GM19397 (cell line): ENCODE measurements around the gene TBC1D3H.
"Not testable (repeated sequence)": the region's sequence is repeated elsewhere in the genome, so short reads cannot be mapped to it uniquely, and the experiment has no call there.

Experiments
- ATAC-seq: cut with Tn5 transposase; IDR thresholded peaks from one replicate; pipeline ENCODE4 v1.9.1; 2021; ENCODE audit warnings: mild to moderate bottlenecking, moderate library complexity; ENCODE audit not compliant: unreplicated experiment

TBC1D3H gene

DNA sequence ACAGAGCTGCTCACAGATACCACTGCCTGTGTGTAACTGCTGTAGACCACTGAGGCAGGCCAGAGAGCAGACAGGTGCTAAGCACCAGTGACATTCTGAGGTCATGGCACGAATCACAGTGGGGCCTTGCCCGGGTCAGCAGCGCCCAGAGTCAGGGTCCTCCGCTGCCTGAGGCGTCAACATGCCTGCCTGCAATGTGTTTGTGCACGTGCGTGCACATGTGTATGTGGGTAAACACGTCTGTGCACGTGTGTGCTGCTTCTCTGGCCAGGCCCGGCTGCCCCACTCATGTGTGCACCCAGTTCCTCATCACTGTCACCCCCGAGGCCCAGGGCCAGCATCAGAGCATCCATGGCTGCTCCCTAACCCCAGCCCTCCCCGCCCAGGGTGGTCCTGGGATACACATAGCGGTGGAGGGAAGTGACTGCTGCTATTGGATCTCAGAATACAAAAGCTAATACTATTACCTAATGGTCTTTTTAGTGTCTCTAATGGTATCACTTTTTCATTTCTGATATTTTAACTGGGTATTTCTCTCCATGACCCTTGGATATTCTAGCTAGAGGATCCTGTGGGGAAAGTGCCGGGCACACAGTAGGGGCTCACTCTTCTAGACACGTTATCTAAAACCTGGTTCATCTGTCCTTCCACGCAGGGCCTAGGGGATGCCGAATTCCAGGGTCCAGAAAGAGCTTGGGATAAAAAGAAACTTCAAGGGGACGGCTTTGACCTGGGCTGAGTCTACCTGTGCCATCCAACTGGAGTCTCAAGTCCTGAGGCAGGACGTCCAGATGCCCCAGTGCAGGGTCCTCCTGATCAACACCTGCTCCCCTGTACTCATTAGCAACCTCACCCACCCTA is at the start of gene TBC1D3H:
Gene TBC1D3H (minus strand): TSS at position 51 of the 861 bp plus-strand sequence. CDS start 1,540 bp downstream, outside the sequence.
- ATAC-seq = not testable (repeated sequence)

DNA sequence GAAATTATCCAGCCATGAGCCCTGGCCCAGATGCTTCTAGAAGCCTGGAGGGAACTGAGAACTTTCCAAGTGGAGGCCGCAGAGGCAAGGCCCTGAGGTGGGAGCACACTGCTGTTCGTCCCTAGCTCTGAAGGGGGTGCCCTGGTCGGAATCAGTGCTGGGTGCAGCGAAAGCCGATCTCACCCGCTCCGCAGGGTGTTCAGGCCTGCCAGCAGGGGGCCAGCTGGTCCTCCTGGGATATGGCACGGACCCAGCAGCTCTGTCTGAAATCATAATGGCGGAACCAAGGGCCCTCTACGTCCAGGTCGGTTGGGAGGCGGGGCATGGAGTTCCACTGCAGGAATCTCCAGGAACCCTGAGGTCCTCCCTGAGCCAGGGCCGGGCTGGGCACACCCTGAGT is 40.7 kb upstream of the TBC1D3H start:
- ATAC-seq = not testable (repeated sequence)

DNA sequence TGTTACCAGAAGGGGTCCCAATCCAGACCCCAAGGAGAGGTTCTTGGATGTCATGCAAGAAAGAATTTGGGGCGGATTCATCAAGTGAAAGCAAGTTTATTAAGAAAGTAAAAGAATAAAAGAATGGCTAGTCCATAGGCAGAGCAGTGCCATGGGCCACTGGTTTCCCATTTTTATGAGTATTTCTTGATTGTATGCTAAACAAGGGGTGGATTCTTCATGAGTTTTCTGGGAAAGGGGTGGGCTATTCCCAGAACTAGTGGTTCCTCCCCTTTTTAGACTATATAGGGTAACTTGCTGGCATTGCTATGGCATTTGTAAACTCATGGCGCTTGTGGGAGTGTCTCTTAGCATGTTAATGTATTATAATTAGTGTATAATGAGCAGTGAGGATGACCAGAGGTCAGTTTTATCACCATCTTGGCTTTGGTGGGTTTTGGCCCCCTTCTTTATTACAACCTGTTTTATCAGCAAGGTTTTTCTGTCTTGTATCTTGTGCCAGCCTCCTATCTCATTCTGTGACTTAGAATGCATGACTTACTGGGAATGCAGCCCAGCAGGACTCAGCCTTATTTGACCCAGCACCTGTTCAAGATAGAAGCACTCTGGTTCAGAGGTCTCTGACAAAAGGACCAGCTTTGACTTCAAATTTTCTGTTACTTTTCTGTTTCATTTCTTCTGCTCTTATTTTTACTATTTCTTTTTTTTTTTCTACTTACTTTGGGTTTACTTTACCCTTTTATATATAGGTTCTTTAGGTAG is 27.1 kb upstream of the TBC1D3H start:
- not testable (repeated sequence) for ATAC-seq

- not testable (repeated sequence) for ATAC-seq
These were observed 2.9 kb upstream of the TBC1D3H start for GRCh38 chr17:36390943-36391645.

DNA sequence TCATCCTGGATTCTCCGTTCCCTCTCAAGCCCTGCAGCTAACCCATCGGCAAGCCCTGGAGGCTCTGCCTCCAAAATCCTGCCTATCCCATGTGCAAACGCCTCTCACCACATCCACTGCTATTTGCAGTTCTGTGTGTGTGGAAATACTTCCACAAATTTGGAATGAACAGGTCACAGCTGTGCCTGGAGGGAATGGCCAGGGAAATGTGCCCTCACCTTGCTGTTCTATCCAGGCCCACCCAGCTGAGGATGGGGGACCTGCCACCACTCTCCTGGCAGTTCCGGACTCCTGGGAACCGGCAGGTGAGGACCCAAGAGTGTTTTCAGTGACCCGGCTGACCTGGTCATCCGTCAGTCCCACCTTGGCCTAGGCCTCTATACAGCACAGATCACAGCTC is 12.3 kb downstream of the TBC1D3H start:
- not testable (repeated sequence) for ATAC-seq

DNA sequence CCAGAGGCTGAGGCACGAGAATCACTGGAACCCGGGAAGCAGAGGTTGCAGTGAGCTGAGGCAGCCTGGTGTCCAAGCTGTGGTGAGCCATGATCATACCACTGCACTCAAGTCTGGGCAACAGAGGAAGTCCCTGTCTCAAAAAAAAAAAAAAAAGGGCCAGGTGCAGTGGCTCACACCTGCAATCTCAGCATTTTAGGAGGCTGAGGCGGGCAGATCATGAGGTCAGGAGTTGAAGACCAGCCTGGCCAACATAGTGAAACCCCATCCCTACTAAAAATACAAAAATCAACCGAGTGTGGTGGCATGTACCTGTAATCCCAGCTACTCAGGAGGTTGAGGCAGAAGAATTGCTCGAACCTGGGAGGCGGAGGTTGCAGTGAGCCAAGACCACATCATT is 25.7 kb downstream of the TBC1D3H start:
- ATAC-seq = not testable (repeated sequence)
